ENCODE results near the gene ESRRG. TPM values are rescaled to one million over a fixed set of nuclear protein-coding genes. Genes with fewer than 3 reads are reported as not detected.

ESRRG gene
- total RNA-seq, 1 donor from 2014 or later, result 3.8 TPM

- Mint-ChIP-seq H3K27me3 (ENCODE audit: unreplicated experiment) (no peaks in the 10 kb centered on the region), H3K36me3 (ENCODE audit: low read depth, unreplicated experiment) (no peaks in the 10 kb centered on the region), H3K27ac (ENCODE audit: unreplicated experiment) (no peak overlapping the region), H3K4me3 (ENCODE audit: unreplicated experiment) (no peak overlapping the region), H3K9me3 (ENCODE audit: unreplicated experiment) (no peaks in the 10 kb centered on the region), H3K4me1 (ENCODE audit: unreplicated experiment) (no peaks in the 10 kb centered on the region)
- TF ChIP-seq CTCF (IDR thresholded peaks at IDR 0.05; ENCODE audit: unreplicated experiment), result no peak
- no peak for DNase-seq (ENCODE audit: low spot score)
Measured at GRCh38 chr1:216483672-216484401, 239.4 kb downstream of the ESRRG start.

- no peak for TF ChIP-seq CTCF (IDR thresholded peaks at IDR 0.05; ENCODE audit: unreplicated experiment)
- DNase-seq (ENCODE audit: low spot score), result no peak
- no peaks in the 10 kb centered on the region for H3K36me3 Mint-ChIP-seq (ENCODE audit: low read depth, unreplicated experiment)
- H3K9me3 Mint-ChIP-seq (ENCODE audit: unreplicated experiment), result no peaks in the 10 kb centered on the region
- H3K27me3 Mint-ChIP-seq (ENCODE audit: unreplicated experiment), result no peaks in the 10 kb centered on the region
- H3K4me3 Mint-ChIP-seq (ENCODE audit: unreplicated experiment), result no peak overlapping the region
- no peak overlapping the region for H3K27ac Mint-ChIP-seq (ENCODE audit: unreplicated experiment)
- no peaks in the 10 kb centered on the region for H3K4me1 Mint-ChIP-seq (ENCODE audit: unreplicated experiment)
Measured at GRCh38 chr1:216482620-216483019, 240.6 kb downstream of the ESRRG start.

GRCh38 chr1:216478238-216478637 lies 245.0 kb downstream of the ESRRG start:
- DNase-seq (ENCODE audit: low spot score), result no peak
- no peak overlapping the region for H3K4me3 Mint-ChIP-seq (ENCODE audit: unreplicated experiment)
- no peaks in the 10 kb centered on the region for H3K4me1 Mint-ChIP-seq (ENCODE audit: unreplicated experiment)
- no peaks in the 10 kb centered on the region for H3K36me3 Mint-ChIP-seq (ENCODE audit: low read depth, unreplicated experiment)
- no peak overlapping the region for H3K27ac Mint-ChIP-seq (ENCODE audit: unreplicated experiment)
- no peaks in the 10 kb centered on the region for H3K27me3 Mint-ChIP-seq (ENCODE audit: unreplicated experiment)
- no peaks in the 10 kb centered on the region for H3K9me3 Mint-ChIP-seq (ENCODE audit: unreplicated experiment)
- no peak for TF ChIP-seq CTCF (IDR thresholded peaks at IDR 0.05; ENCODE audit: unreplicated experiment)

- Mint-ChIP-seq H3K4me3 (ENCODE audit: unreplicated experiment) (no peak overlapping the region), H3K4me1 (ENCODE audit: unreplicated experiment) (no peaks in the 10 kb centered on the region), H3K27me3 (ENCODE audit: unreplicated experiment) (no peaks in the 10 kb centered on the region), H3K36me3 (ENCODE audit: low read depth, unreplicated experiment) (no peaks in the 10 kb centered on the region), H3K9me3 (ENCODE audit: unreplicated experiment) (no peaks in the 10 kb centered on the region), H3K27ac (ENCODE audit: unreplicated experiment) (no peak overlapping the region)
- no peak for DNase-seq (ENCODE audit: low spot score)
- TF ChIP-seq CTCF (IDR thresholded peaks at IDR 0.05; ENCODE audit: unreplicated experiment), result no peak
Measured at GRCh38 chr1:216476341-216476740, 246.9 kb downstream of the ESRRG start.

GRCh38 chr1:216475659-216476276 lies 247.5 kb downstream of the ESRRG start:
- H3K4me1 Mint-ChIP-seq (ENCODE audit: unreplicated experiment), result no peaks in the 10 kb centered on the region
- DNase-seq (ENCODE audit: low spot score), result no peak
- no peak overlapping the region for H3K4me3 Mint-ChIP-seq (ENCODE audit: unreplicated experiment)
- no peaks in the 10 kb centered on the region for H3K9me3 Mint-ChIP-seq (ENCODE audit: unreplicated experiment)
- TF ChIP-seq CTCF (IDR thresholded peaks at IDR 0.05; ENCODE audit: unreplicated experiment), result no peak
- H3K36me3 Mint-ChIP-seq (ENCODE audit: low read depth, unreplicated experiment), result no peaks in the 10 kb centered on the region
- no peak overlapping the region for H3K27ac Mint-ChIP-seq (ENCODE audit: unreplicated experiment)
- H3K27me3 Mint-ChIP-seq (ENCODE audit: unreplicated experiment), result no peaks in the 10 kb centered on the region

Data from endothelial cell (in vitro differentiated cells).